HG02884 (cell line): ENCODE results near the gene DNM1.

Source experiments
- ATAC-seq: cut with Tn5 transposase; IDR thresholded peaks from one replicate; pipeline ENCODE4 v1.9.1; 2021; ENCODE audit warnings: mild to moderate bottlenecking, moderate library complexity; ENCODE audit not compliant: unreplicated experiment

The DNM1 gene

GRCh38 chr9:128249908-128250838 is 47.0 kb downstream of the DNM1 start:
- peak; percentile 74 for ATAC-seq

- no peak for ATAC-seq
These were observed 47.9 kb downstream of the DNM1 start for GRCh38 chr9:128250839-128251731.

- ATAC-seq = no peak
These were observed 48.5 kb downstream of the DNM1 start for GRCh38 chr9:128251732-128252100.

GRCh38 chr9:128252317-128253139 is 49.3 kb downstream of the DNM1 start:
- ATAC-seq = no peak

- no peak for ATAC-seq
These were observed 50.2 kb downstream of the DNM1 start for GRCh38 chr9:128253140-128253990.

- ATAC-seq = no peak
These were observed 50.8 kb downstream of the DNM1 start for GRCh38 chr9:128253991-128254346.

- ATAC-seq = no peak
These were observed 51.2 kb downstream of the DNM1 start for GRCh38 chr9:128254362-128254761.

GRCh38 chr9:128254855-128255759 is 51.9 kb downstream of the DNM1 start:
- no peak for ATAC-seq

GRCh38 chr9:128257086-128257825 is 54.1 kb downstream of the DNM1 start:
- no peak for ATAC-seq

- no peak for ATAC-seq
These were observed 54.7 kb downstream of the DNM1 start for GRCh38 chr9:128257907-128258306.

GRCh38 chr9:128258326-128258725 is 55.1 kb downstream of the DNM1 start:
- no peak for ATAC-seq

GRCh38 chr9:128259156-128259555 is 56.0 kb downstream of the DNM1 start:
- ATAC-seq = no peak

- no peak for ATAC-seq
These were observed 57.2 kb downstream of the DNM1 start for GRCh38 chr9:128260340-128260739.

GRCh38 chr9:128262687-128263086 is 59.5 kb downstream of the DNM1 start:
- ATAC-seq = no peak

GRCh38 chr9:128265348-128265847 is 62.2 kb downstream of the DNM1 start:
- no peak for ATAC-seq

GRCh38 chr9:128266868-128267590 is 63.9 kb downstream of the DNM1 start:
- ATAC-seq = no peak

- no peak for ATAC-seq
These were observed 67.9 kb downstream of the DNM1 start for GRCh38 chr9:128271112-128271511.
